HepG2 (cell line): ENCODE results near the gene TOMM20. TPM values are rescaled to one million over a fixed set of nuclear protein-coding genes. Genes with fewer than 3 reads are reported as not detected.

ENCODE experiments used
- ATAC-seq: fragments of 200-7000 bp; cut with Tn5 transposase; 3 replicates; pipeline ENCODE4 v1.9.1; 2020; ENCODE audit warnings: mild to moderate bottlenecking, moderate library complexity
- BruUV-seq: library from RNA; stranded (reverse); fragments of 400-500 nt; replicated peaks from 2 replicates; lab custom pipeline; 2021; lab: Mats Ljungman, UMichigan
- CTCF ChIA-PET: fragments of 300-600 bp; formaldehyde crosslinking; extraction: SDS; loops from one replicate; lab custom pipeline; 2021; ENCODE audit warnings: low total read pairs, inconsistent platforms, low intra/inter-chr PET ratio; lab: Yijun Ruan, JAX
- POLR2A ChIA-PET: fragments of 350-600 bp; sonication (Branson Sonifier 250); formaldehyde crosslinking; loops from one replicate; lab custom pipeline; 2020; ENCODE audit warnings: antibody characterized with exemption, inconsistent platforms; lab: Yijun Ruan, JAX
- DNase-seq: peaks from one replicate; pipeline ENCODE4 v3.0.0-alpha.2; 2015; ENCODE audit warnings: low spot score
- FAIRE-seq: peaks from 3 replicates; lab custom pipeline; 2011; peaks lifted over from hg19 to GRCh38; lab: Jason Lieb, UNC
- H2AFZ ChIP-seq: one replicate; pipeline ENCODE4 v1.6.1; 2011; ENCODE audit warnings: low read length, inconsistent platforms
- H3K27ac ChIP-seq: fragments of 300-600 bp; 3 replicates; pipeline ENCODE4 v1.8.0; 2011; ENCODE audit warnings: mixed run types, mild to moderate bottlenecking, mixed read lengths, low read length, inconsistent platforms; ENCODE audit not compliant: insufficient read depth; ENCODE audit errors: extremely low read length
- H3K27me3 ChIP-seq, 2 experiments: fragments of 200-600 bp in 1 of 2; 2 replicates in 1 of 2; 3 replicates in 1 of 2; pipeline versions ENCODE4 v1.6.0 to v1.8.0; 2011; ENCODE audit warnings: low read length in 2 of 2, mild to moderate bottlenecking in 2 of 2, moderate library complexity in 2 of 2, inconsistent platforms in 1 of 2; ENCODE audit not compliant: insufficient read depth in 2 of 2, control insufficient read depth in 1 of 2
- H3K36me3 ChIP-seq, 2 experiments: fragments of 200-600 bp in 1 of 2; replicated peaks in 1 of 2; 2 replicates in 1 of 2; 3 replicates in 1 of 2; pipeline versions ENCODE4 v1.5.1 to v1.8.0; 2011; ENCODE audit warnings: low read length in 2 of 2, inconsistent platforms in 1 of 2; ENCODE audit not compliant: insufficient read depth in 2 of 2, control insufficient read depth in 1 of 2
- H3K4me1 ChIP-seq: 2 replicates; pipeline ENCODE4 v1.5.1; 2012; ENCODE audit warnings: low read length, inconsistent platforms; ENCODE audit not compliant: insufficient read depth
- H3K4me2 ChIP-seq: 2 replicates; pipeline ENCODE4 v1.6.0; 2011; ENCODE audit warnings: low read depth, low read length, inconsistent platforms
- H3K4me3 ChIP-seq, 3 experiments: fragments of 200-600 bp in 1 of 3; sonication (generic), shearing (Covaris generic) in 1 of 3; replicated peaks in 1 of 3; 2 replicates each; pipeline ENCODE4 v1.5.1; 2011 to 2016; ENCODE audit warnings: low read length in 3 of 3, inconsistent platforms in 2 of 3, low read depth in 2 of 3, mild to moderate bottlenecking in 2 of 3, control low read depth in 1 of 3, mixed read lengths in 1 of 3; ENCODE audit not compliant: insufficient read depth in 1 of 3
- H3K79me2 ChIP-seq: one replicate; pipeline ENCODE4 v1.6.1; 2011; ENCODE audit warnings: low read length, inconsistent platforms; ENCODE audit not compliant: insufficient read depth
- H3K9ac ChIP-seq: 2 replicates; pipeline ENCODE4 v1.6.0; 2011; ENCODE audit warnings: mild to moderate bottlenecking, low read depth, low read length, inconsistent platforms; ENCODE audit not compliant: insufficient read depth
- H3K9me3 ChIP-seq: 2 replicates; pipeline ENCODE4 v1.5.1; 2012; ENCODE audit warnings: mild to moderate bottlenecking, low read length
- H4K20me1 ChIP-seq: 2 replicates; pipeline ENCODE4 v1.6.0; 2011; ENCODE audit warnings: inconsistent platforms, mild to moderate bottlenecking, low read length, moderate library complexity; ENCODE audit not compliant: insufficient read depth
- MED8 ChIP-seq: sonication (generic); formaldehyde crosslinking; IDR thresholded peaks from 2 replicates; pipeline ENCODE4 v1.8.1; 2023; ENCODE audit warnings: mild to moderate bottlenecking, missing genetic modification reagents; ENCODE audit not compliant: insufficient replicate concordance
- RARA ChIP-seq: IDR thresholded peaks from 2 replicates; pipeline ENCODE4 v1.6.1; 2016; ENCODE audit warnings: missing genetic modification reagents, missing compliant biosample characterization
- ZC3H13 ChIP-seq: sonication (generic); formaldehyde crosslinking; IDR thresholded peaks from 2 replicates; pipeline ENCODE4 v1.8.1; 2023; ENCODE audit warnings: mild to moderate bottlenecking, missing genetic modification reagents, moderate library complexity
- ZEB1 ChIP-seq: IDR thresholded peaks from 2 replicates; pipeline ENCODE4 v1.6.1; 2012; ENCODE audit warnings: mild to moderate bottlenecking, low read depth, inconsistent platforms; ENCODE audit not compliant: insufficient replicate concordance
- ZFP36 ChIP-seq: fragments of 150-350 bp; IDR thresholded peaks from 2 replicates; pipeline ENCODE4 v1.6.1; 2018; ENCODE audit warnings: borderline replicate concordance, low read length, low read depth; ENCODE audit not compliant: partially characterized antibody
- ZNF3 ChIP-seq: IDR thresholded peaks from 2 replicates; pipeline ENCODE4 v1.7.0; 2017; ENCODE audit warnings: inconsistent platforms
- ZNF33A ChIP-seq: sonication (generic); formaldehyde crosslinking; IDR thresholded peaks from 2 replicates; pipeline ENCODE4 v1.5.1; 2020; ENCODE audit warnings: missing genetic modification reagents, mild to moderate bottlenecking, moderate library complexity, borderline replicate concordance
- ZNF547 ChIP-seq: sonication (generic); formaldehyde crosslinking; IDR thresholded peaks from 2 replicates; pipeline ENCODE4 v1.5.1; 2020; ENCODE audit warnings: mild to moderate bottlenecking, missing genetic modification reagents
- ZNF563 ChIP-seq: sonication (generic); formaldehyde crosslinking; IDR thresholded peaks from 2 replicates; pipeline ENCODE4 v1.8.0; 2022; ENCODE audit warnings: mild to moderate bottlenecking, moderate library complexity, missing genetic modification reagents
- ZNF687 ChIP-seq: sonication (generic); formaldehyde crosslinking; IDR thresholded peaks from 2 replicates; pipeline ENCODE4 v1.5.1; 2020; ENCODE audit warnings: mild to moderate bottlenecking, missing genetic modification reagents, moderate library complexity
- ZNF761 ChIP-seq: sonication (generic); formaldehyde crosslinking; conservative IDR thresholded peaks from 2 replicates; pipeline ENCODE4 v1.4.0; 2020; ENCODE audit warnings: mild to moderate bottlenecking, missing genetic modification reagents
- ZNF772 ChIP-seq: sonication (generic); formaldehyde crosslinking; IDR thresholded peaks from 2 replicates; pipeline ENCODE4 v1.5.0; 2020; ENCODE audit warnings: mild to moderate bottlenecking, missing genetic modification reagents
- ZNF776 ChIP-seq: sonication (generic); formaldehyde crosslinking; IDR thresholded peaks from 2 replicates; pipeline ENCODE4 v1.4.0; 2020; ENCODE audit warnings: mild to moderate bottlenecking, missing genetic modification reagents
- WGBS: methylation state at CpG from one replicate; pipeline ENCODE4 v1.1.6; 2017; ENCODE audit warnings: low lambda C conversion rate; 5-methylcytosine and 5-hydroxymethylcytosine counted together
- in situ Hi-C: cut with HindIII; loops from 2 replicates; pipeline ENCODE4 v1.10.0; 2017; ENCODE audit warnings: low pct_unique_long_range_greater_than_20kb; ENCODE audit not compliant: extremely low pct_ligation_motif_present
- intact Hi-C: fragments of 100-400 bp; cut with micrococcal nuclease; formaldehyde crosslinking; loops from one replicate; pipeline ENCODE4 v1.10.0; 2022; ENCODE audit not compliant: unreplicated experiment
- polyA plus RNA-seq, 8 experiments: library from polyadenylated mRNA; depleted of rRNA in 3 of 8; stranded (reverse) in 7 of 8; unstranded in 1 of 8; fragments of >200 nt; fragmentation: Illumina TruSeq in 4 of 8; extraction: Trizol in 4 of 8; gene quantifications; 2 replicates each; pipeline versions ENCODE4 v1.2.1 to v1.2.3, GENCODE V29; 2011 to 2016; ENCODE audit warnings: low read depth in 4 of 8, missing spikeins in 1 of 8, mixed read lengths in 1 of 8; ENCODE audit not compliant: insufficient read depth in 1 of 8
- total RNA-seq, 5 experiments: library from RNA; depleted of rRNA; stranded (reverse); fragments of >200 nt; fragmentation: Illumina TruSeq; extraction: Trizol; gene quantifications; 2 replicates each; pipeline ENCODE4 v1.2.3, GENCODE V29; 2016; ENCODE audit warnings: low read depth in 1 of 5
- TF ChIP-seq, protein P1 (sequence below): sonication (generic); formaldehyde crosslinking; IDR thresholded peaks from 2 replicates; pipeline ENCODE4 v1.5.1; 2020; ENCODE audit warnings: missing genetic modification reagents, mild to moderate bottlenecking, borderline replicate concordance
- TF ChIP-seq, protein P2 (sequence below): sonication (generic); formaldehyde crosslinking; IDR thresholded peaks from 2 replicates; pipeline ENCODE4 v1.5.0; 2020; ENCODE audit warnings: missing genetic modification reagents
- TF ChIP-seq, protein P3 (sequence below): sonication (generic); formaldehyde crosslinking; IDR thresholded peaks from 2 replicates; pipeline ENCODE4 v1.5.1; 2020; ENCODE audit warnings: mild to moderate bottlenecking, missing genetic modification reagents, borderline replicate concordance

The TOMM20 gene
- total and polyA plus RNA-seq, 2 of the 13 experiments (the other 11 are each of a cell fraction or from before 2014, with no cell fraction given): 153 to 376 TPM

DNA sequence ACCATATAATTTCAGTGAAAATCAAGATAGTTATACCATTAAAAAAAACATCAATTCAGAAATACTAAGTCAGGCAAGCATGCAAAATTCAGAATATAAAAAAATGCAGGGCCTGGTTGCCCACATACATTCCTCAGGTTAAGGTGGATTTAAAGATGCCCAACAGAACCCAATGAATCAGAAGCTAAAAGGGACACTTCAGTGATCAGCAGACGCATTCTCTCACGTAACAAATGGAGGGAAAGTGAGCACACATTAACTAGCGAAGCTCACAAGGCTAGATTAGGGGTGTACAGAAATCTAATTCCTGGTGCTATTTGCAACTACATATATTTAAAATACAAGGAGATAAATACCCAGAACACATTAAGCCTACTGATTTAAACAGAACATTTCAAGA, 17.5 kb downstream of the TOMM20 start (continued):
- TF ChIP-seq, protein P1, sequence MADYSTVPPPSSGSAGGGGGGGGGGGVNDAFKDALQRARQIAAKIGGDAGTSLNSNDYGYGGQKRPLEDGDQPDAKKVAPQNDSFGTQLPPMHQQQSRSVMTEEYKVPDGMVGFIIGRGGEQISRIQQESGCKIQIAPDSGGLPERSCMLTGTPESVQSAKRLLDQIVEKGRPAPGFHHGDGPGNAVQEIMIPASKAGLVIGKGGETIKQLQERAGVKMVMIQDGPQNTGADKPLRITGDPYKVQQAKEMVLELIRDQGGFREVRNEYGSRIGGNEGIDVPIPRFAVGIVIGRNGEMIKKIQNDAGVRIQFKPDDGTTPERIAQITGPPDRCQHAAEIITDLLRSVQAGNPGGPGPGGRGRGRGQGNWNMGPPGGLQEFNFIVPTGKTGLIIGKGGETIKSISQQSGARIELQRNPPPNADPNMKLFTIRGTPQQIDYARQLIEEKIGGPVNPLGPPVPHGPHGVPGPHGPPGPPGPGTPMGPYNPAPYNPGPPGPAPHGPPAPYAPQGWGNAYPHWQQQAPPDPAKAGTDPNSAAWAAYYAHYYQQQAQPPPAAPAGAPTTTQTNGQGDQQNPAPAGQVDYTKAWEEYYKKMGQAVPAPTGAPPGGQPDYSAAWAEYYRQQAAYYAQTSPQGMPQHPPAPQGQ (CRISPR knock-in tag): no peak
- TF ChIP-seq ZNF3 (CRISPR knock-in tag) (no peak), ZEB1 (no peak), ZC3H13 (CRISPR knock-in tag) (no peak)
- TF ChIP-seq, protein P2, sequence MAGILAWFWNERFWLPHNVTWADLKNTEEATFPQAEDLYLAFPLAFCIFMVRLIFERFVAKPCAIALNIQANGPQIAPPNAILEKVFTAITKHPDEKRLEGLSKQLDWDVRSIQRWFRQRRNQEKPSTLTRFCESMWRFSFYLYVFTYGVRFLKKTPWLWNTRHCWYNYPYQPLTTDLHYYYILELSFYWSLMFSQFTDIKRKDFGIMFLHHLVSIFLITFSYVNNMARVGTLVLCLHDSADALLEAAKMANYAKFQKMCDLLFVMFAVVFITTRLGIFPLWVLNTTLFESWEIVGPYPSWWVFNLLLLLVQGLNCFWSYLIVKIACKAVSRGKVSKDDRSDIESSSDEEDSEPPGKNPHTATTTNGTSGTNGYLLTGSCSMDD (CRISPR knock-in tag): no peak

- H4K20me1 ChIP-seq: peaks cover 45% of the 10 kb centered on the region
- no peak for ATAC-seq
- H3K27ac ChIP-seq: no peak overlapping the region
- ChIA-PET POLR2A (interaction anchor here (0.9 kb wide), 1 partner anchor 20 kb away, joined by 3 read pairs; the partner anchor contains the start of gene TOMM20), CTCF (no interaction called here)
- no peak overlapping the region for H3K4me3 ChIP-seq
- H3K9ac ChIP-seq: no peak overlapping the region
- H3K79me2 ChIP-seq: peaks cover 19% of the 10 kb centered on the region
- H3K36me3 ChIP-seq: peaks cover 17 to 53% of the 10 kb centered on the region in 2 experiments
- H3K27me3 ChIP-seq: no peaks in the 10 kb centered on the region
- H3K4me1 ChIP-seq: peaks cover 21% of the 10 kb centered on the region
- 97% methylated on average over 11 of the region's 11 CpGs for WGBS
- in situ Hi-C loops: no loop called here
- BruUV-seq: no TSS peak
- no peaks in the 10 kb centered on the region for H3K9me3 ChIP-seq
- no peak overlapping the region for H3K4me2 ChIP-seq
- intact Hi-C loops: loop anchor here (10.0 kb wide), 1 partner anchor 56 kb away; the partner anchor contains the start of gene RBM34
- no peak for FAIRE-seq
- H2AFZ ChIP-seq: no peak overlapping the region
- no peak for DNase-seq
- no peak for TF ChIP-seq ZFP36
- TF ChIP-seq ZNF547 (CRISPR knock-in tag): no peak
- TF ChIP-seq RARA: no peak
- no peak for TF ChIP-seq ZNF33A (CRISPR knock-in tag)
- no peak for TF ChIP-seq ZNF563 (CRISPR knock-in tag)
- no peak for TF ChIP-seq ZNF772 (CRISPR knock-in tag)
- no peak for TF ChIP-seq MED8 (CRISPR knock-in tag)
- no peak for TF ChIP-seq ZNF761
- no peak for TF ChIP-seq ZNF687 (CRISPR knock-in tag)
- TF ChIP-seq, protein P3, sequence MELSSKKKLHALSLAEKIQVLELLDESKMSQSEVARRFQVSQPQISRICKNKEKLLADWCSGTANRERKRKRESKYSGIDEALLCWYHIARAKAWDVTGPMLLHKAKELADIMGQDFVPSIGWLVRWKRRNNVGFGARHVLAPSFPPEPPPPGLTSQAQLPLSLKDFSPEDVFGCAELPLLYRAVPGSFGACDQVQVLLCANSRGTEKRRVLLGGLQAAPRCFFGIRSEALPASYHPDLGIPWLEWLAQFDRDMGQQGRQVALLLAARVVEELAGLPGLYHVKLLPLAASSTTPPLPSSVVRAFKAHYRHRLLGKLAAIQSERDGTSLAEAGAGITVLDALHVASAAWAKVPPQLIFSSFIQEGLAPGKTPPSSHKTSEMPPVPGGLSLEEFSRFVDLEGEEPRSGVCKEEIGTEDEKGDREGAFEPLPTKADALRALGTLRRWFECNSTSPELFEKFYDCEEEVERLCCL: no peak
- no peak for TF ChIP-seq ZNF776 (CRISPR knock-in tag)
Measured at GRCh38 chr1:235108876-235109275, 19.8 kb downstream of the TOMM20 start.
